GM23338 (cell line): Measurements from ENCODE around the gene CDC42EP5.

ENCODE experiments used
- EZH2phosphoT487 ChIP-seq: fragments of 200-600 bp; sonication (generic); IDR thresholded peaks from one replicate; pipeline ENCODE4 v1.8.1; 2018; ENCODE audit warnings: antibody characterized with exemption; ENCODE audit not compliant: unreplicated experiment
- POLR2AphosphoS5 ChIP-seq: IDR thresholded peaks from 2 replicates; pipeline ENCODE4 v1.6.1; 2016; ENCODE audit warnings: antibody characterized with exemption, low read depth
- TF ChIP-seq, protein P1 (sequence below), 2 experiments: fragments of 200-600 bp in 1 of 2; sonication (generic) in 1 of 2; conservative IDR thresholded peaks; 2 replicates each; pipeline versions ENCODE4 v1.5.1 to v1.6.1; 2016 to 2017; ENCODE audit warnings: antibody characterized with exemption in 2 of 2, low read depth in 2 of 2, mild to moderate bottlenecking in 2 of 2, moderate library complexity in 1 of 2

DNA sequence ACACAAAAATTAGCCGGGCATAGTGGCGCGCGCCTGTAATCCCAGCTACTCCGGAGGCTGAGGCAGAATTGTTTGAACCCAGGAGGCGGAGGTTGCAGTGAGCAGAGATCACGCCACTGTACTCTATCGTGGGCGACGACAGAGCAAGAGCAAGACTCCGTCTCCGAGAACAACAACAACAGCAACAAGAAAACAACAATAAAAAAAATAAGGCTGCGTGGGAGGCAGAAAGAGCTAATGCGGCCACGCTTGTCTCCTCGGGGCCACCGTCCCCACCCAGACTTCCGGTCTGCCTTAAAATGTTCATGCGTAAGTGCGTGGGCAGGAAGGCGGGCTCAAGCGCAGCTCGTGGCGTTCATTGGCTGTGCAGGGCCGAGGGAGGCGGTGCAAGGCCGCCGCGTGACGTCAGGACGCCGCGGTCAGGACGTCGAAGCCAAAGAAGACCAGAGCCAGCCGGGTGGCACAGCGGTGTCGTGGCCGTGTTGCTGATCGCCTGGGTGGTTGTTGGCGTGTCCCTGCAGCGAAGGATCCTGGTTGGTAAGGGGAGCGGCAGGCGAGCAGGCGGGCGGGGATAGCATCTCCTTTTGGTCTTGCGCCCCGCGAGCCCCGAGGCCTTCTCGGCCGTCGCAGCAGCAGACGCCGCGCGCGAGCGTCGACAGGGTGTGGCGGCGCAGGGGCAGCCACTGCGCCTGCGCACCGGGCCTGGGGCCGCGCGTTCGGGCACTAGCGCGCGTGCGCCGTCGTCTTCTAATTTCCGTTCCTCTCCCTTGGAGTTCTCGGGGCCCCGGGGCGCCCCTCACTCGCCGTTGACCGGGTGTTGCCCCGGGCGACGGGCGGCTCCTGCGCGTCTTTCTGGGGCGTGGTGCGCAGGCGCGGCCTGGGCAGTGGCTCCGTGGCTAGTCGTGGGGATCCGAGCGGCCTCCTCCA lies 24.1 kb downstream of the CDC42EP5 start, which contains the start of gene LENG8:
- TF ChIP-seq, protein P1, sequence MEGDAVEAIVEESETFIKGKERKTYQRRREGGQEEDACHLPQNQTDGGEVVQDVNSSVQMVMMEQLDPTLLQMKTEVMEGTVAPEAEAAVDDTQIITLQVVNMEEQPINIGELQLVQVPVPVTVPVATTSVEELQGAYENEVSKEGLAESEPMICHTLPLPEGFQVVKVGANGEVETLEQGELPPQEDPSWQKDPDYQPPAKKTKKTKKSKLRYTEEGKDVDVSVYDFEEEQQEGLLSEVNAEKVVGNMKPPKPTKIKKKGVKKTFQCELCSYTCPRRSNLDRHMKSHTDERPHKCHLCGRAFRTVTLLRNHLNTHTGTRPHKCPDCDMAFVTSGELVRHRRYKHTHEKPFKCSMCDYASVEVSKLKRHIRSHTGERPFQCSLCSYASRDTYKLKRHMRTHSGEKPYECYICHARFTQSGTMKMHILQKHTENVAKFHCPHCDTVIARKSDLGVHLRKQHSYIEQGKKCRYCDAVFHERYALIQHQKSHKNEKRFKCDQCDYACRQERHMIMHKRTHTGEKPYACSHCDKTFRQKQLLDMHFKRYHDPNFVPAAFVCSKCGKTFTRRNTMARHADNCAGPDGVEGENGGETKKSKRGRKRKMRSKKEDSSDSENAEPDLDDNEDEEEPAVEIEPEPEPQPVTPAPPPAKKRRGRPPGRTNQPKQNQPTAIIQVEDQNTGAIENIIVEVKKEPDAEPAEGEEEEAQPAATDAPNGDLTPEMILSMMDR (conservative IDR thresholded peaks at IDR 0.05; ENCODE audit: low read depth in 2 of 2), result no peak
- TF ChIP-seq POLR2AphosphoS5 (peak; percentile 95), EZH2phosphoT487 (no peak)
